GM12874 (cell line): ENCODE results near the gene ATPAF2.

Source experiments
- TF ChIP-seq, protein P1 (sequence below): IDR thresholded peaks from 2 replicates; pipeline ENCODE4 v1.5.1; 2011; ENCODE audit warnings: low read depth, mild to moderate bottlenecking, control low read depth, low read length, moderate library complexity; ENCODE audit not compliant: insufficient read depth

Gene ATPAF2

GRCh38 chr17:17972126-17972951 lies 66.6 kb downstream of the ATPAF2 start, which contains the start of the genes DRC3 and TOM1L2:
Gene DRC3 (plus strand): TSS chr17:17972862. CDS start chr17:17977599, 4,737 bp downstream.
Gene TOM1L2 (minus strand): TSS chr17:17972400. CDS start chr17:17972313, 87 bp downstream.
- TF ChIP-seq, protein P1, sequence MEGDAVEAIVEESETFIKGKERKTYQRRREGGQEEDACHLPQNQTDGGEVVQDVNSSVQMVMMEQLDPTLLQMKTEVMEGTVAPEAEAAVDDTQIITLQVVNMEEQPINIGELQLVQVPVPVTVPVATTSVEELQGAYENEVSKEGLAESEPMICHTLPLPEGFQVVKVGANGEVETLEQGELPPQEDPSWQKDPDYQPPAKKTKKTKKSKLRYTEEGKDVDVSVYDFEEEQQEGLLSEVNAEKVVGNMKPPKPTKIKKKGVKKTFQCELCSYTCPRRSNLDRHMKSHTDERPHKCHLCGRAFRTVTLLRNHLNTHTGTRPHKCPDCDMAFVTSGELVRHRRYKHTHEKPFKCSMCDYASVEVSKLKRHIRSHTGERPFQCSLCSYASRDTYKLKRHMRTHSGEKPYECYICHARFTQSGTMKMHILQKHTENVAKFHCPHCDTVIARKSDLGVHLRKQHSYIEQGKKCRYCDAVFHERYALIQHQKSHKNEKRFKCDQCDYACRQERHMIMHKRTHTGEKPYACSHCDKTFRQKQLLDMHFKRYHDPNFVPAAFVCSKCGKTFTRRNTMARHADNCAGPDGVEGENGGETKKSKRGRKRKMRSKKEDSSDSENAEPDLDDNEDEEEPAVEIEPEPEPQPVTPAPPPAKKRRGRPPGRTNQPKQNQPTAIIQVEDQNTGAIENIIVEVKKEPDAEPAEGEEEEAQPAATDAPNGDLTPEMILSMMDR, result no peak

DNA sequence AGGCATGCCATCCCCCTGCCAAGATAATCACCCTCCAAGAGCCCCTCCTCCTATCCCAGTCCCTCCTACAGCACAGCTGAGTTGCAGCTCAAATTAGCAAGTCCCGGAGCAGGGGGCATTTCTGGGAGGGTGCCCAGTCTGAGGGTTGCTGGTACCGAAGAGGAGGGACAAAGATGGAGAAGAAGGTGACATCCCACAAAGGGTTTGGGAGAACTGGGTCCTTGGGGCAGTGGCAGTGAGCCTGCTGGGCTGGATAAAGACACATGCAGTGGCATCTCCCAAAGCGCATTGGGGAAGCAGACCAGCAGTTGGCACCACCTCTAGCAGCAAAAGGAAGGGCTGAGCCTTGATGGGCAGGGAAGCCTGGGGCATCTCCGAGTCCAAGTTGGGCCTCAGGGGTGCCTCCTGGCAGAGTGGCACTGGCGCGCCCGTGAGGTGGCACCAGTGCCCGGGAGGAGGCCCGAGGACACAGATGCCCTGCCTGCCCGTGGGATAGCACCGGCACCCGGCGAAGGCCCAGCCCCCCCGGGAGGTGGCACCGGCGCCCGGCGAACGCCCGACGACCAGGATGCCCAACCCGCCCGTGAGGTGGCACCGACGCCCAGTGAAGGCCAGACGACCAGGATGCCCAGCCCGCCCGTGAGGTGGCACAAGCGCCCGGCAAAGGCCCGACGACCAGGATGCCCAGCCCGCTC lies 67.4 kb downstream of the ATPAF2 start:
- TF ChIP-seq, protein P1, result no peak

DNA sequence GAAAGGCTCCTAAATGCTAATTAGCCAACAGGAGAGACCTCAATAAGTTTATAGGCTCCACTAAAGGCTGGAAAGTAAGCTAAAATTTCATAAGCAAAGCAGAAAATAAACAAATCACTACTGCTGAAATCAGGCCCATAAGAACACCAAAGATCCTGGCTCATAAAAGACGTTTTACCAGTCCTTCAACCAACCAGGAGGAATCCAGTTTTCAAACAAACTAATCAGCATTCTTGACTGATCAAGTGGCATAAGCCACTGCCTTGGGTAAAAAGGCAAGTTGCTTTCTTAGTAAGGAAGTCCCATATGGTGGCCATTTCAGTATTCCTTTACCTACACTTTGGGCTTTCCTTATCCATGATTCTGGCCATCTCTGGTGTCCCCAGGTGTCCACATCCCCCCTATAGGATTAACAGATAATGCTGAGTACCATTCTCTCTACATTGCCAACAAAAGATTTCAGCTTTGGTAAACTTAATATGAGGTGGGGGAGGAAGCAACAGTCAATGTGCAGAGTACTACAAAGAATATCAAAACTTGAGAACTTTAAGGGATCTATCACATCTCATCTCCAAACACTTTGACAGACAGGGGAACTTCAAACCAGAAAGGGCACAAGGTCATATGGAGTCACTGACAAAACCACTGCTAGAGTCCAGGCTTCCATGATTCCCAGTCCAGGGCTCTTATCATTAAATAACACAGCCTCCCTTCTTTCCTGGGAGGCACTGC lies 68.1 kb downstream of the ATPAF2 start:
- TF ChIP-seq, protein P1, result no peak
